ENCODE measurements around the gene DLGAP4.

The DLGAP4 gene

GRCh38 chr20:36399969-36400545 is 93.9 kb downstream of the DLGAP4 start:
- H3F3A ChIP-seq (ENCODE audit: insufficient read depth, low read length), result peaks cover 2% of the 10 kb centered on the region; the same call in 1 of the 2 replicates
- H3K9me3 ChIP-seq (replicated peaks; ENCODE audit: insufficient read depth, low read length), result no peaks in the 10 kb centered on the region
- H3K4me1 ChIP-seq (ENCODE audit: low read length), result peaks cover 12% of the 10 kb centered on the region; the same call in 1 of the 2 replicates
- no peaks in the 10 kb centered on the region for H3K36me3 ChIP-seq (replicated peaks; ENCODE audit: insufficient read depth, low read length)
- no peaks in the 10 kb centered on the region for H3K9me2 ChIP-seq (replicated peaks; ENCODE audit: insufficient read depth, low read length)
- H3K9ac ChIP-seq (ENCODE audit: low read length), result no peak overlapping the region; the same call in 1 of the 2 replicates
- H3K79me2 ChIP-seq (ENCODE audit: low read length), result no peaks in the 10 kb centered on the region
- peak overlapping the region; percentile 46 for H3K4me3 ChIP-seq (ENCODE audit: low read length)
- TF ChIP-seq EZH2phosphoT487 (IDR thresholded peaks at IDR 0.05; ENCODE audit: low read length) (no peak), CTCF (IDR thresholded peaks at IDR 0.05; ENCODE audit: low read length) (no peak), EZH2 (optimal IDR thresholded peaks at IDR 0.05; ENCODE audit: low read depth, low read length) (no peak)
- H3K27me3 ChIP-seq (replicated peaks; ENCODE audit: insufficient read depth, low read length), result peaks cover 16% of the 10 kb centered on the region; the same call in 1 of the 2 replicates
- no peaks in the 10 kb centered on the region for H4K20me1 ChIP-seq (ENCODE audit: insufficient read depth, low read length)
- H2AFZ ChIP-seq (ENCODE audit: low read length), result peak overlapping the region; percentile 42
- no peak overlapping the region for H3K27ac ChIP-seq (ENCODE audit: low read length)
- no peak for DNase-seq
- peak overlapping the region; percentile 68 for H3K4me2 ChIP-seq (ENCODE audit: low read depth, low read length)

GRCh38 chr20:36400909-36401735 is 95.0 kb downstream of the DLGAP4 start:
- Histone ChIP-seq H3K9me3 (replicated peaks; ENCODE audit: insufficient read depth, low read length) (no peaks in the 10 kb centered on the region), H3K79me2 (ENCODE audit: low read length) (no peaks in the 10 kb centered on the region), H2AFZ (ENCODE audit: low read length) (no peak overlapping the region), H3K4me1 (ENCODE audit: low read length) (peaks cover 12% of the 10 kb centered on the region; the same call in 1 of the 2 replicates), H3K4me2 (ENCODE audit: low read depth, low read length) (no peak overlapping the region), H3K27ac (ENCODE audit: low read length) (no peak overlapping the region), H3K9me2 (replicated peaks; ENCODE audit: insufficient read depth, low read length) (no peaks in the 10 kb centered on the region), H3K4me3 (ENCODE audit: low read length) (no peak overlapping the region), H3K27me3 (replicated peaks; ENCODE audit: insufficient read depth, low read length) (peaks cover 21% of the 10 kb centered on the region; the same call in 1 of the 2 replicates), H3K9ac (ENCODE audit: low read length) (no peak overlapping the region), H3F3A (ENCODE audit: insufficient read depth, low read length) (peaks cover 2% of the 10 kb centered on the region; the same call in 1 of the 2 replicates), H4K20me1 (ENCODE audit: insufficient read depth, low read length) (no peaks in the 10 kb centered on the region), H3K36me3 (replicated peaks; ENCODE audit: insufficient read depth, low read length) (no peaks in the 10 kb centered on the region)
- TF ChIP-seq EZH2 (optimal IDR thresholded peaks at IDR 0.05; ENCODE audit: low read depth, low read length) (no peak), CTCF (IDR thresholded peaks at IDR 0.05; ENCODE audit: low read length) (no peak), EZH2phosphoT487 (IDR thresholded peaks at IDR 0.05; ENCODE audit: low read length) (no peak)
- DNase-seq, result no peak

- Histone ChIP-seq H3K36me3 (replicated peaks; ENCODE audit: insufficient read depth, low read length) (no peaks in the 10 kb centered on the region), H3K4me1 (ENCODE audit: low read length) (peaks cover 12% of the 10 kb centered on the region; the same call in 1 of the 2 replicates), H3K9ac (ENCODE audit: low read length) (no peak overlapping the region), H3K9me2 (replicated peaks; ENCODE audit: insufficient read depth, low read length) (no peaks in the 10 kb centered on the region), H3F3A (ENCODE audit: insufficient read depth, low read length) (peaks cover 2% of the 10 kb centered on the region; the same call in 1 of the 2 replicates), H3K4me3 (ENCODE audit: low read length) (no peak overlapping the region), H3K27me3 (replicated peaks; ENCODE audit: insufficient read depth, low read length) (peaks cover 28% of the 10 kb centered on the region; the same call in 1 of the 2 replicates), H3K9me3 (replicated peaks; ENCODE audit: insufficient read depth, low read length) (no peaks in the 10 kb centered on the region), H3K79me2 (ENCODE audit: low read length) (no peaks in the 10 kb centered on the region), H3K27ac (ENCODE audit: low read length) (no peak overlapping the region), H4K20me1 (ENCODE audit: insufficient read depth, low read length) (no peaks in the 10 kb centered on the region), H3K4me2 (ENCODE audit: low read depth, low read length) (no peak overlapping the region), H2AFZ (ENCODE audit: low read length) (no peak overlapping the region)
- TF ChIP-seq EZH2phosphoT487 (IDR thresholded peaks at IDR 0.05; ENCODE audit: low read length), result no peak
- TF ChIP-seq EZH2 (optimal IDR thresholded peaks at IDR 0.05; ENCODE audit: low read depth, low read length), result no peak
- no peak for TF ChIP-seq CTCF (IDR thresholded peaks at IDR 0.05; ENCODE audit: low read length)
- no peak for DNase-seq
Observed at GRCh38 chr20:36402708-36403107, 96.6 kb downstream of the DLGAP4 start.
